Measurements from ENCODE around the gene DYSF.

DNA sequence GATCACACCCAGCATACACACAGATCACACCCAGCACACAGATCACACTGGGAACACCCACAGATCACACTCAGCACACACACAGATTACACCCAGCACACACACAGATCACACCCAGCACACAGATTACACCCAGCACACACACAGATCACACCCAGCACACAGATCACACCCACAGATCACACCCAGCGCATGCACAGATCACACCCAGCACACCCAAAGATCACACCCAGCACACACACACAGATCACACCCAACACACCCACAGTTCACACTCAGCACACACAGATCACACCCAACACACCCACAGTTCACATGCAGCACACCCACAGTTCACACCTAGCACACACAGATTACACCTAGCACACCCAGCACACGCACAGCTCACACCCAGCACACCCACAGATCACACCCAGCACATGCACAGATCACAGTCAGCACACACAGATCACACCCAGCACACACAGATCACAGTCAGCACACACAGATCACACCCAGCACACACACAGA lies 117.6 kb downstream of the DYSF start:
- TF ChIP-seq POLR2A (IDR thresholded peaks at IDR 0.05; ENCODE audit: borderline replicate concordance, extremely low read depth, insufficient read depth, insufficient read length) (no peak), CTCF (IDR thresholded peaks at IDR 0.05 in 2 of 3, conservative IDR thresholded peaks at IDR 0.05 in 1 of 3; ENCODE audit: borderline replicate concordance in 1 of 3, insufficient read depth in 1 of 3, low read depth in 2 of 3, low read length in 2 of 3) (no peak), EGR1 (IDR thresholded peaks at IDR 0.05; ENCODE audit: low read depth) (no peak), SIN3A (IDR thresholded peaks at IDR 0.05; ENCODE audit: low read depth) (no peak), EZH2 (IDR thresholded peaks at IDR 0.05) (no peak), EZH2phosphoT487 (IDR thresholded peaks at IDR 0.05; ENCODE audit: borderline replicate concordance) (no peak), FOSL1 (IDR thresholded peaks at IDR 0.05; ENCODE audit: low read depth) (no peak), POLR2AphosphoS5 (IDR thresholded peaks at IDR 0.05; ENCODE audit: low read depth, low read length) (no peak), CEBPB (IDR thresholded peaks at IDR 0.05; ENCODE audit: low read depth) (no peak), ATF3 (IDR thresholded peaks at IDR 0.05) (no peak), SP1 (IDR thresholded peaks at IDR 0.05; ENCODE audit: low read depth) (no peak)
- TF ChIP-seq, protein P1, sequence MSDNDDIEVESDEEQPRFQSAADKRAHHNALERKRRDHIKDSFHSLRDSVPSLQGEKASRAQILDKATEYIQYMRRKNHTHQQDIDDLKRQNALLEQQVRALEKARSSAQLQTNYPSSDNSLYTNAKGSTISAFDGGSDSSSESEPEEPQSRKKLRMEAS (IDR thresholded peaks at IDR 0.05): no peak
- TF ChIP-seq, protein P2, sequence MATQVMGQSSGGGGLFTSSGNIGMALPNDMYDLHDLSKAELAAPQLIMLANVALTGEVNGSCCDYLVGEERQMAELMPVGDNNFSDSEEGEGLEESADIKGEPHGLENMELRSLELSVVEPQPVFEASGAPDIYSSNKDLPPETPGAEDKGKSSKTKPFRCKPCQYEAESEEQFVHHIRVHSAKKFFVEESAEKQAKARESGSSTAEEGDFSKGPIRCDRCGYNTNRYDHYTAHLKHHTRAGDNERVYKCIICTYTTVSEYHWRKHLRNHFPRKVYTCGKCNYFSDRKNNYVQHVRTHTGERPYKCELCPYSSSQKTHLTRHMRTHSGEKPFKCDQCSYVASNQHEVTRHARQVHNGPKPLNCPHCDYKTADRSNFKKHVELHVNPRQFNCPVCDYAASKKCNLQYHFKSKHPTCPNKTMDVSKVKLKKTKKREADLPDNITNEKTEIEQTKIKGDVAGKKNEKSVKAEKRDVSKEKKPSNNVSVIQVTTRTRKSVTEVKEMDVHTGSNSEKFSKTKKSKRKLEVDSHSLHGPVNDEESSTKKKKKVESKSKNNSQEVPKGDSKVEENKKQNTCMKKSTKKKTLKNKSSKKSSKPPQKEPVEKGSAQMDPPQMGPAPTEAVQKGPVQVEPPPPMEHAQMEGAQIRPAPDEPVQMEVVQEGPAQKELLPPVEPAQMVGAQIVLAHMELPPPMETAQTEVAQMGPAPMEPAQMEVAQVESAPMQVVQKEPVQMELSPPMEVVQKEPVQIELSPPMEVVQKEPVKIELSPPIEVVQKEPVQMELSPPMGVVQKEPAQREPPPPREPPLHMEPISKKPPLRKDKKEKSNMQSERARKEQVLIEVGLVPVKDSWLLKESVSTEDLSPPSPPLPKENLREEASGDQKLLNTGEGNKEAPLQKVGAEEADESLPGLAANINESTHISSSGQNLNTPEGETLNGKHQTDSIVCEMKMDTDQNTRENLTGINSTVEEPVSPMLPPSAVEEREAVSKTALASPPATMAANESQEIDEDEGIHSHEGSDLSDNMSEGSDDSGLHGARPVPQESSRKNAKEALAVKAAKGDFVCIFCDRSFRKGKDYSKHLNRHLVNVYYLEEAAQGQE (IDR thresholded peaks at IDR 0.05; ENCODE audit: low read depth): no peak
